AG04449 (cell line): ENCODE measurements around the gene MBTD1.
"Not testable (repeated sequence)": the region's sequence is repeated elsewhere in the genome, so short reads cannot be mapped to it uniquely, and the experiment has no call there.

ENCODE experiments used
- CTCF ChIA-PET: fragments of 350-600 bp; formaldehyde crosslinking; extraction: SDS; loops from one replicate; lab custom pipeline; 2021; ENCODE audit warnings: antibody characterized with exemption; lab: Yijun Ruan, JAX
- POLR2A ChIA-PET: fragments of 400-600, 350-600 bp; formaldehyde crosslinking; extraction: SDS; loops from one replicate; lab custom pipeline; 2020; ENCODE audit warnings: antibody characterized with exemption, inconsistent platforms; lab: Yijun Ruan, JAX
- DNase-seq: peaks from one replicate; pipeline ENCODE4 v3.0.0-alpha.2; 2010; ENCODE audit warnings: low read depth, low spot score
- H3K4me3 ChIP-seq: 2 replicates; pipeline ENCODE4 v1.5.1; 2011; ENCODE audit warnings: low read depth, mild to moderate bottlenecking, control low read depth, low read length
- CTCF ChIP-seq: IDR thresholded peaks from one replicate; pipeline ENCODE4 v1.5.1; 2011; ENCODE audit warnings: mild to moderate bottlenecking, moderate library complexity, low read length, control low read depth, inconsistent platforms; ENCODE audit not compliant: insufficient read depth; ENCODE audit errors: missing control alignments

The MBTD1 gene

DNA sequence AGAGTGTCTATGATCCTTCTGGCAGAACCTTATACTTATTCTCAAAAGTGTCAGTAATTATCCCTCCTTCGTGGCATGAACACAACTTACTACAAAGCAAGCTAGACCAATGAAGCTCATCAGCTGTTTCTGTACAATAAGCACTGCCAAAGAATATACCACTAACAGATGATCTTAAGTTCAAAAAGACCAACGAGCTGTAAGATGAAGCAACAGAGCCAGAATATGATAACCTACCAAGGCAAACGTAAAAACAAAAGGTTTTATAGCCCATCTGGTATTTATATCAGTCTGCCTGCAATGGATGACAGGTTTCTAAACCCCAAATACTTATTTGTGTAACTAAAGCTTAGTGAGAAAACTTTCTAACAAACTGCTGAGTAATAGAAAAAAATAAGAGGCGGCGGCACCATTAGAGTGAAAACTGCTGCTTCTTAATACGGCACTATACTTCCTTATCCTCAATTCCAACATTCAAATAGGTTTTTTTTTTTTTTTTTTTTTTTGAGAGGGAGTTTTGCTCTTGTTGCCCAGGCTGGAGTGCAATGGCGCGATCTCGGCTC, 71.5 kb downstream of the MBTD1 start:
- POLR2A ChIA-PET: no interaction called here
- H3K4me3 ChIP-seq: no peak overlapping the region
- no peak for TF ChIP-seq CTCF
- CTCF ChIA-PET: no interaction called here
- no peak for DNase-seq

DNA sequence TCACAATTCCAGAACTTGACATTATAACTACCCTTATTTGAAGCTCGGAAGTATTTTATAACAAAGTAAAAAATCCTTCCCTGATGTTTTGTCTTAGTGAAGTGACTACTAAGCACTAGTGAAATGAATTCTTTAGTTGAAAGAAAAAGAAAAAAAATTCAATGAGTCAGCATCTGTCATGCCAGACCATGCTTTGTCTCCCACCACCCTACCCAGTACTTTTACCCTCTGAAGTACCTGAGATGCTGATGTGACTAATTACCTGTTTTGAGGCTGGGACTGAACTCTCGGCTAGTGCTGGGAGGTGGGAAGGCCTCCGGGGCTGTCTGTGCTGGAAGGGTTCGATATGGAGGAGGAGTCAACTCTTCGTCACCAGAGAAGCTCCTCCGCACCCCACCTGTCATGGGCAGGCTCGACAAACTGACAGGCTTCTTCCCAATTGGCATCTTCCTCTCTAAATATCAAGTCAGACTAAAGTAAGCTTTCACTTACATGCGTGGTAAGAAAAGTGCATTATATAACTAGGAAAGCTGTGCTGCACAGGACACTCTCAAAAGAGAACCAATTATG, 74.0 kb downstream of the MBTD1 start:
- ChIA-PET POLR2A (no interaction called here), CTCF (no interaction called here)
- no peak overlapping the region for H3K4me3 ChIP-seq
- DNase-seq: no peak
- no peak for TF ChIP-seq CTCF

- ChIA-PET POLR2A (no interaction called here), CTCF (interaction anchor here (0.9 to 1.3 kb wide), 2 partner anchors 12 to 16 kb away, joined by 3 read pairs; no protein-coding TSS in a partner anchor)
- TF ChIP-seq CTCF: no peak
- DNase-seq: no peak
- H3K4me3 ChIP-seq: no peak overlapping the region
These were observed 75.7 kb downstream of the MBTD1 start for GRCh38 chr17:51184124-51184523.

DNA sequence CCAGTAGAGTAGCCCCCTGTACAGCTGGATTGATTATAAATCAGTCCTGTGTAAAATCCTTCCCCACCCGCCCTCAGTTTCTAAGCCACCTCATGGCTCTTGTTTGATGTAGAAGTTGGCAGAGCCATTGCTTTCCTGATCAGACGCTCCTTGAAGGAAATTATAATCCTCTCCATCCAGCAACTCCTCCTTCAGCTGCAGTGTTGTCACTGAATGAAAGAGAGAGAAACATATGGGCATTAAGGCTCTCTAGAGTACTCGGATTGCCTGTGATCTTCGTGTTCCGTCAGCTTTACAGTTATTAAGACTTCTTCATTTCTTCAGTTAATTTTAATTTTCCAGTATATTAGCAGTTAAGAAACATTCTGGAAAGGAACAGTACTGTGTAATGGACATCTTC, 79.4 kb downstream of the MBTD1 start:
- no peak for DNase-seq
- H3K4me3 ChIP-seq: no peak overlapping the region
- POLR2A ChIA-PET: no interaction called here
- no peak for TF ChIP-seq CTCF
- CTCF ChIA-PET: no interaction called here

- DNase-seq, H3K4me3 ChIP-seq, POLR2A ChIA-PET: not testable (repeated sequence)
- CTCF ChIA-PET: interaction anchor here (1.4 kb wide), 1 partner anchor 13 kb away, joined by 3 read pairs; no protein-coding TSS in a partner anchor
These were observed 87.8 kb downstream of the MBTD1 start for GRCh38 chr17:51172030-51172429.

- ChIA-PET CTCF (interaction anchor here (0.6 to 1.9 kb wide), 2 partner anchors 19 to 170 kb away, joined by 3 to 6 read pairs; no protein-coding TSS in a partner anchor), POLR2A (no interaction called here)
- no peak for TF ChIP-seq CTCF
- H3K4me3 ChIP-seq: no peak overlapping the region
- DNase-seq: no peak
These were observed 89.1 kb downstream of the MBTD1 start for GRCh38 chr17:51170736-51171135.
